ENCODE results near the gene IRX2.

DNA sequence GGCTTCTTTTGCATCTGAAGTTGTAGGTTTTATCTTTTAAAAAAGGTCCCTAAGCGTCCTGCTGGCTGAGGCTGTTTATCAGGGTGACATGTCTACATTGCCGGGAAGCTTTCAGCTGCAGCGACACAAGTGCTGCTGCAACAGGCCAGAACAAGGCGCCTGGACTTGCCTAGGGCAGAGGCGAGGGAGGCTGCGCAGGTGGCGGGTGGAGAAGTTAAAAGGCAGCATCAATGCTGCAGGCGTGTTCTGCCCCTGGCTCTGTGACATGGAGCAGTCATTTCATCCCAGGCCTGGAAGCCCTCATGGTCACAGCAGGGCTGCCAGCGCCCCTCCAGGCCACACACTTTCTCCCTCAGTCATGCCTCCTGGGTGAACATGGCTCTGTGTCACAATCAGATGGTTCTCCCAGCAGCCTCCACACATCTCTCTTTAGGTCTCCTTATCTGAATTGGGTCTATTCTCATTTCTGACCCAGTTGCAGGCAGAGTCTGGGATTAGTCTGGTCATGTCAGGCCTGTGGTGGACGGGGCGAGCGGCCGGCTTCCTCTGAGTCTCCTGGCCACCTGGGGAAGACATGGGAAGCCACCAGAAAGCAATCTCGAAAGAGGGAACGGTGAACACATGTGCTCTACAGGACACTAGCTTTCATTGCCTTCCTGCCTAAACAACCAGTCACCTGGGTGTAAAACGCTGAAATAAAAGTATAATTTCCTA lies 41.3 kb downstream of the IRX2 start:
- TF ChIP-seq, protein P1, sequence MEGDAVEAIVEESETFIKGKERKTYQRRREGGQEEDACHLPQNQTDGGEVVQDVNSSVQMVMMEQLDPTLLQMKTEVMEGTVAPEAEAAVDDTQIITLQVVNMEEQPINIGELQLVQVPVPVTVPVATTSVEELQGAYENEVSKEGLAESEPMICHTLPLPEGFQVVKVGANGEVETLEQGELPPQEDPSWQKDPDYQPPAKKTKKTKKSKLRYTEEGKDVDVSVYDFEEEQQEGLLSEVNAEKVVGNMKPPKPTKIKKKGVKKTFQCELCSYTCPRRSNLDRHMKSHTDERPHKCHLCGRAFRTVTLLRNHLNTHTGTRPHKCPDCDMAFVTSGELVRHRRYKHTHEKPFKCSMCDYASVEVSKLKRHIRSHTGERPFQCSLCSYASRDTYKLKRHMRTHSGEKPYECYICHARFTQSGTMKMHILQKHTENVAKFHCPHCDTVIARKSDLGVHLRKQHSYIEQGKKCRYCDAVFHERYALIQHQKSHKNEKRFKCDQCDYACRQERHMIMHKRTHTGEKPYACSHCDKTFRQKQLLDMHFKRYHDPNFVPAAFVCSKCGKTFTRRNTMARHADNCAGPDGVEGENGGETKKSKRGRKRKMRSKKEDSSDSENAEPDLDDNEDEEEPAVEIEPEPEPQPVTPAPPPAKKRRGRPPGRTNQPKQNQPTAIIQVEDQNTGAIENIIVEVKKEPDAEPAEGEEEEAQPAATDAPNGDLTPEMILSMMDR (IDR thresholded peaks at IDR 0.05), result no peak
- TF ChIP-seq EZH2 (IDR thresholded peaks at IDR 0.05; ENCODE audit: borderline replicate concordance, insufficient read depth, low read depth, low read length, poor library complexity, severe bottlenecking), result no peak
